Stomach (tissue), 9 donors: ENCODE measurements around the gene F5. TPM values are rescaled to one million over a fixed set of nuclear protein-coding genes. Genes with fewer than 3 reads are reported as not detected.
A peak's percentile ranks its signal among the peaks of the same experiment; 100 is the strongest.

Experiments
- DNase-seq, 2 donors: peaks; one replicate each; pipeline versions ENCODE4 v3.0.0 to v3.0.0-alpha.2; 2013 to 2019
- H3K27ac ChIP-seq, 5 donors: fragments of 200-600 bp in 4 of 5; sonication (generic) in 4 of 5; one replicate each; pipeline ENCODE4 v1.5.1; 2013 to 2019; ENCODE audit warnings: mild to moderate bottlenecking in 1 of 5, moderate library complexity in 1 of 5
- H3K27me3 ChIP-seq, 3 donors: fragments of 200-600 bp; sonication (generic); one replicate each; pipeline ENCODE4 v1.5.1; 2017 to 2019; ENCODE audit warnings: mixed run types in 1 of 3
- H3K36me3 ChIP-seq, 4 donors: fragments of 200-600 bp; sonication (generic); 1 replicate in 3 of 4; 2 replicates in 1 of 4; pipeline ENCODE4 v1.5.1; 2016 to 2019
- H3K4me1 ChIP-seq, 4 donors: fragments of 200-600 bp; sonication (generic); one replicate each; pipeline ENCODE4 v1.5.1; 2016 to 2019
- H3K4me3 ChIP-seq, 4 donors: fragments of 200-600 bp; sonication (generic) in 3 of 4; one replicate each; pipeline ENCODE4 v1.5.1; 2016 to 2019; ENCODE audit warnings: mild to moderate bottlenecking in 1 of 4
- H3K9me3 ChIP-seq, 4 donors: fragments of 200-600 bp; sonication (generic); one replicate each; pipeline ENCODE4 v1.5.1; 2016 to 2019
- EP300 ChIP-seq: sonication (generic); formaldehyde crosslinking; IDR thresholded peaks from one replicate; pipeline ENCODE4 v1.6.1; 2017; ENCODE audit warnings: antibody characterized with exemption
- POLR2A ChIP-seq, 4 donors: fragments of 450-650 bp; IDR thresholded peaks; one replicate each; pipeline ENCODE4 v1.6.1; 2016; ENCODE audit warnings: antibody characterized with exemption in 4 of 4, control low read depth in 2 of 4, mild to moderate bottlenecking in 1 of 4, moderate library complexity in 1 of 4
- POLR2AphosphoS5 ChIP-seq, 3 donors: sonication (generic); formaldehyde crosslinking; IDR thresholded peaks; one replicate each; pipeline ENCODE4 v1.6.1; 2016; ENCODE audit warnings: antibody characterized with exemption in 3 of 3
- WGBS, 5 donors: extraction: QIAGEN DNeasy Blood & Tissue Kit in 3 of 5; methylation state at CpG; one replicate each; pipeline versions ENCODE4 v1.1.5 to v1.1.7; 2013 to 2018; 5-methylcytosine and 5-hydroxymethylcytosine counted together
- intact Hi-C: fragments of 100-400 bp; cut with DNase I; formaldehyde crosslinking; loops from one replicate; pipeline ENCODE4 v1.15.1; 2023; ENCODE audit warnings: low total_unique reads
- polyA plus RNA-seq, 3 donors: library from polyadenylated mRNA; stranded (reverse); fragments of 200-250 nt; gene quantifications; one replicate each; pipeline ENCODE4 v1.2.3, GENCODE V29; 2013
- total RNA-seq, 5 donors: library from RNA; depleted of rRNA; stranded (reverse); fragments of >200 nt; gene quantifications; one replicate each; pipeline versions ENCODE4 v1.1.0 to v1.2.3, GENCODE V29; 2014 to 2016
- TF ChIP-seq, protein P1 (sequence below), 7 experiments: fragments of 450-650 bp in 4 of 7; fragments of 200-600 bp in 3 of 7; sonication (generic) in 3 of 7; IDR thresholded peaks; one replicate each; pipeline ENCODE4 v1.5.1; 2016 to 2019; ENCODE audit warnings: antibody characterized with exemption in 7 of 7, control low read depth in 2 of 7, mild to moderate bottlenecking in 1 of 7
- donor health status: healthy with polysubstance abuse.
- donor health status: Bipolar disorder and iron deficiency.
- donor health status: healthy.

The F5 gene
- total and polyA plus RNA-seq, 8 donors = 0.06 to 4.8 (median 1.0) TPM; not detected in 2

DNA sequence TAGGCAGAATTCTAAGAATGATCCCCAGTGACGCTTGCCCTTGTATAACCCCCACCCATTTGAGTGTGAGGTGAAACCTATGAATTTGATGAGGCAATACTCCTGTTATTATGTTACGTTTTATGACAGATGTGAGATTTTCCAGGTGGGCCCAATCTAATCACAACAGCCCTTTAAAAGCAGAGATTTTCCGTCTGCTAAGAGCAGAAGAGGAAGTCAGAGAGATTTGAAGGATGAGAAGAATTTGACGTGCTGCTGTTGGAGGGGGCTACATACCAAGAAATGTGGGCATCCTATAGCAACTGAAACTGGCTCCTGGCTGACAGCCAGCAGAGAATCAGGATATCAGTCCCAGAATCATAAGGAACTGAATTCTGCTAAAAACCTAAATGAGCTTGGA is 98.1 kb downstream of the F5 start:
- intact Hi-C loops = no loop called here
- Histone ChIP-seq H3K36me3 (no peaks in the 10 kb centered on the region), H3K27ac (peak overlapping the region in 1 of 5 donors; percentile 100), H3K4me1 (peaks cover 9 to 40% (median 21%) of the 10 kb centered on the region in 4 donors), H3K4me3 (peak overlapping the region in 2 of 4 donors; percentile 67 to 82), H3K27me3 (no peaks in the 10 kb centered on the region), H3K9me3 (no peaks in the 10 kb centered on the region)
- TF ChIP-seq, protein P1, sequence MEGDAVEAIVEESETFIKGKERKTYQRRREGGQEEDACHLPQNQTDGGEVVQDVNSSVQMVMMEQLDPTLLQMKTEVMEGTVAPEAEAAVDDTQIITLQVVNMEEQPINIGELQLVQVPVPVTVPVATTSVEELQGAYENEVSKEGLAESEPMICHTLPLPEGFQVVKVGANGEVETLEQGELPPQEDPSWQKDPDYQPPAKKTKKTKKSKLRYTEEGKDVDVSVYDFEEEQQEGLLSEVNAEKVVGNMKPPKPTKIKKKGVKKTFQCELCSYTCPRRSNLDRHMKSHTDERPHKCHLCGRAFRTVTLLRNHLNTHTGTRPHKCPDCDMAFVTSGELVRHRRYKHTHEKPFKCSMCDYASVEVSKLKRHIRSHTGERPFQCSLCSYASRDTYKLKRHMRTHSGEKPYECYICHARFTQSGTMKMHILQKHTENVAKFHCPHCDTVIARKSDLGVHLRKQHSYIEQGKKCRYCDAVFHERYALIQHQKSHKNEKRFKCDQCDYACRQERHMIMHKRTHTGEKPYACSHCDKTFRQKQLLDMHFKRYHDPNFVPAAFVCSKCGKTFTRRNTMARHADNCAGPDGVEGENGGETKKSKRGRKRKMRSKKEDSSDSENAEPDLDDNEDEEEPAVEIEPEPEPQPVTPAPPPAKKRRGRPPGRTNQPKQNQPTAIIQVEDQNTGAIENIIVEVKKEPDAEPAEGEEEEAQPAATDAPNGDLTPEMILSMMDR (IDR thresholded peaks at IDR 0.05) = no peak
- TF ChIP-seq EP300 (no peak), POLR2AphosphoS5 (IDR thresholded peaks at IDR 0.05) (no peak), POLR2A (IDR thresholded peaks at IDR 0.05) (no peak)
- no peak for DNase-seq
- 80 to 88% (median 86%) methylated on average over 4 of the region's 4 CpGs for WGBS, 5 donors

GRCh38 chr1:169487561-169487960 is 98.7 kb downstream of the F5 start:
- intact Hi-C loops = no loop called here
- 69 to 83% (median 77%) methylated on average over 16 of the region's 16 CpGs for WGBS, 5 donors
- H3K27me3 ChIP-seq = no peaks in the 10 kb centered on the region
- peak in 1 of 2 donors; percentile 17 for DNase-seq
- H3K27ac ChIP-seq = peak overlapping the region in 4 of 5 donors; percentile 97 to 100 (median 99)
- peaks cover 9 to 46% (median 26%) of the 10 kb centered on the region in 4 donors for H3K4me1 ChIP-seq
- no peaks in the 10 kb centered on the region for H3K36me3 ChIP-seq
- no peaks in the 10 kb centered on the region for H3K9me3 ChIP-seq
- TF ChIP-seq POLR2AphosphoS5 (IDR thresholded peaks at IDR 0.05) = no peak
- TF ChIP-seq POLR2A (IDR thresholded peaks at IDR 0.05) = no peak
- TF ChIP-seq, protein P1 (IDR thresholded peaks at IDR 0.05) = no peak
- TF ChIP-seq EP300 = no peak
- peak overlapping the region in 2 of 4 donors; percentile 67 to 82 for H3K4me3 ChIP-seq

GRCh38 chr1:169487133-169487532 is 99.1 kb downstream of the F5 start:
- Histone ChIP-seq H3K4me3 (peak overlapping the region; percentile 63 to 86 (median 74)), H3K27me3 (no peaks in the 10 kb centered on the region), H3K9me3 (no peaks in the 10 kb centered on the region), H3K27ac (peak overlapping the region in 4 of 5 donors; percentile 97 to 100 (median 99)), H3K36me3 (no peaks in the 10 kb centered on the region), H3K4me1 (peaks cover 9 to 50% (median 28%) of the 10 kb centered on the region in 4 donors)
- intact Hi-C loops = no loop called here
- peak in 1 of 2 donors; percentile 37 for DNase-seq
- WGBS, 5 donors = 56 to 75% (median 68%) methylated on average over 5 of the region's 5 CpGs
- TF ChIP-seq, protein P1 (IDR thresholded peaks at IDR 0.05) = no peak
- no peak for TF ChIP-seq POLR2AphosphoS5 (IDR thresholded peaks at IDR 0.05)
- no peak for TF ChIP-seq POLR2A (IDR thresholded peaks at IDR 0.05)
- TF ChIP-seq EP300 = no peak

GRCh38 chr1:169486281-169487051 is 99.8 kb downstream of the F5 start:
- Histone ChIP-seq H3K27me3 (no peaks in the 10 kb centered on the region), H3K36me3 (no peaks in the 10 kb centered on the region), H3K4me3 (peak overlapping the region; percentile 63 to 86 (median 74)), H3K27ac (peak overlapping the region; percentile 87 to 100 (median 98)), H3K4me1 (peaks cover 12 to 55% (median 31%) of the 10 kb centered on the region in 4 donors), H3K9me3 (no peaks in the 10 kb centered on the region)
- WGBS, 5 donors = 2 to 4% (median 3%) methylated on average over 14 of the region's 14 CpGs
- TF ChIP-seq POLR2A (IDR thresholded peaks at IDR 0.05) = no peak
- peak; percentile 21 for TF ChIP-seq EP300
- peak in 1 of 2 donors; percentile 54 for DNase-seq
- intact Hi-C loops = no loop called here
